ENCODE measurements around the gene BCL3. TPM values are rescaled to one million over a fixed set of nuclear protein-coding genes. Genes with fewer than 3 reads are reported as not detected.
"Not testable (repeated sequence)": the region's sequence is repeated elsewhere in the genome, so short reads cannot be mapped to it uniquely, and the experiment has no call there.

The BCL3 gene
- total RNA-seq, 1 donor = 8.6 TPM

GRCh38 chr19:44714597-44715169 is 33.8 kb upstream of the BCL3 start:
- H3K4me3 ChIP-seq (ENCODE audit: low read depth, low read length) = no peak overlapping the region

GRCh38 chr19:44717603-44718002 is 30.9 kb upstream of the BCL3 start:
- DNase-seq (ENCODE audit: low read depth) = no peak

More at GRCh38 chr19:44714597-44715169, 33.8 kb upstream of the BCL3 start:
- DNase-seq (ENCODE audit: low read depth) = no peak
- no peak for TF ChIP-seq CTCF (IDR thresholded peaks at IDR 0.05; ENCODE audit: insufficient read depth, low read depth, low read length)

GRCh38 chr19:44718441-44719261 is 29.9 kb upstream of the BCL3 start:
- TF ChIP-seq CTCF (IDR thresholded peaks at IDR 0.05; ENCODE audit: insufficient read depth, low read depth, low read length) = no peak
- DNase-seq (ENCODE audit: low read depth) = peak; percentile 78
- H3K4me3 ChIP-seq (ENCODE audit: low read depth, low read length) = peak overlapping the region; percentile 10

More at GRCh38 chr19:44717603-44718002, 30.9 kb upstream of the BCL3 start:
- no peak for TF ChIP-seq CTCF (IDR thresholded peaks at IDR 0.05; ENCODE audit: insufficient read depth, low read depth, low read length)
- H3K4me3 ChIP-seq (ENCODE audit: low read depth, low read length) = no peak overlapping the region

- no peak for DNase-seq (ENCODE audit: low read depth)
- H3K4me3 ChIP-seq (ENCODE audit: low read depth, low read length) = no peak overlapping the region
- TF ChIP-seq CTCF (IDR thresholded peaks at IDR 0.05; ENCODE audit: insufficient read depth, low read depth, low read length) = no peak
Observed at GRCh38 chr19:44719262-44719701, 29.2 kb upstream of the BCL3 start.

GRCh38 chr19:44720396-44720795 is 28.1 kb upstream of the BCL3 start:
- DNase-seq (ENCODE audit: low read depth); H3K4me3 ChIP-seq (ENCODE audit: low read depth, low read length): not testable (repeated sequence)

- TF ChIP-seq CTCF (IDR thresholded peaks at IDR 0.05; ENCODE audit: insufficient read depth, low read depth, low read length) = no peak
- no peak for DNase-seq (ENCODE audit: low read depth)
- no peak overlapping the region for H3K4me3 ChIP-seq (ENCODE audit: low read depth, low read length)
Observed at GRCh38 chr19:44720945-44721344, 27.6 kb upstream of the BCL3 start.

- DNase-seq (ENCODE audit: low read depth); H3K4me3 ChIP-seq (ENCODE audit: low read depth, low read length): not testable (repeated sequence)
Observed at GRCh38 chr19:44721369-44721768, 27.1 kb upstream of the BCL3 start.
